Measurements from ENCODE around the gene TRIM67. TPM values are rescaled to one million over a fixed set of nuclear protein-coding genes. Genes with fewer than 3 reads are reported as not detected.

Gene TRIM67
- under 0.01 TPM in 1 of 2 replicates, not detected in the other for total RNA-seq

GRCh38 chr1:231161667-231162296 is at the start of gene TRIM67:
TRIM67 (plus strand) TSS chr1:231162058; CDS start chr1:231162970, 912 bp downstream.

GRCh38 chr1:231240883-231241735 is 79.3 kb downstream of the TRIM67 start, which contains the start of gene GNPAT:
GNPAT (plus strand) TSS chr1:231241212; CDS start chr1:231241379, 167 bp downstream.

Other genes with a start within 250 kb of the TRIM67 start
- 14.4 and 23.4 TPM in 2 replicates for gene TTC13, start 183.2 kb upstream of the TRIM67 start, total RNA-seq
- gene ARV1, start 183.0 kb upstream of the TRIM67 start, total RNA-seq, result 14.9 and 20.1 TPM in 2 replicates
- gene FAM89A, start 121.8 kb upstream of the TRIM67 start, total RNA-seq, result 2.1 and 5.9 TPM in 2 replicates
- gene GNPAT, start 79.2 kb downstream of the TRIM67 start, total RNA-seq, result 44.5 and 53.9 TPM in 2 replicates
- gene EXOC8, start 175.8 kb downstream of the TRIM67 start, total RNA-seq, result 14.9 and 22.6 TPM in 2 replicates
- gene SPRTN, start 176.2 kb downstream of the TRIM67 start, total RNA-seq, result 15.5 and 15.7 TPM in 2 replicates

Data from regular cardiac myocyte (primary cell).